Right renal pelvis (tissue), 4 donors: ENCODE measurements around the gene FAM237B. TPM values are rescaled to one million over a fixed set of nuclear protein-coding genes. Genes with fewer than 3 reads are reported as not detected.

Experiments used
- DNase-seq, 4 donors: peaks; one replicate each; pipeline ENCODE4 v3.0.0-alpha.2; 2013; ENCODE audit warnings: low read depth in 4 of 4, low spot score in 3 of 4, missing footprints in 1 of 4
- polyA plus RNA-seq, 4 donors: library from polyadenylated mRNA; unstranded; fragments of 120-200 nt; gene quantifications; one replicate each; pipeline ENCODE4 v1.2.1, GENCODE V29; 2013; ENCODE audit not compliant: insufficient read length in 4 of 4

Gene FAM237B
- polyA plus RNA-seq, 4 donors, result 0.30 to 0.90 (median 0.35) TPM

DNA sequence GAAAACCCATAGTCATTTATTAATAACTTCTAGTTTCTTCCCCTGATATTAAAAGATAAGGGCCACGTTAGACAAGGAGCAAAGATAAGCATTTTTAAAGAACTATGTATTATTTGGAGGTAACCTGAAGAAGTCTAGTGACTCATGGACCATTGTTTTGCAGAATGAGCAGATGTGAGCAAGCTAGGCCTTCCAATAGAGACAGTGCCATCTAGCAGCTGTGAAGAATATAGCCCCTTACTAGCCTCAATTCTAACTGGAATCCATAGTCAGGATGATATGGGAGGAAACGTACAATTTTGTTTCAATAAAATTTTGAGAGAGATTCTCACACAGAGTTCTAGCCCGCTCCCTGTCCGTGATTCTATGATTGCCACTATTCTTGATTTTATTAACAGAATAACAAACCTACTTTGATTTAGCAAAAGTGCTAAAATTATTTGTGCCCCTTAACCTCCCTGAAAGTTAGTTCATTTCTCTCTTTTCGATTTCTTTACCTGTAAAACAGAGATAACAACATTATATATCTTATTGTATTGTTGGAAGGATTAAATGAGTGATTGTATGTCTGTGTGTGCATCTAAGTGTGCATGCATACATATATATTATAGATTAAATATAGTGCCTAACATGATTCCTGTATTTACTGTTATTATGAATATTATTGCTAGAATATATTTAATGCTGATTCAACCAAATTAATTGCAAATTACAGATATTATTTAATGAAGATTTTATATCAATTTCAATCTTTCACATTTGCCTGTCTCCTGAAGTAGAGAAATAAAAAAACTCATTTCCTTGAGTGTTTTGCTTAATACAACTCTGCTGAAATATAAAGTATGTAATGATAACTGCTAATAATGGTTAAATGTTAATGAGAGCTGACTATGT lies 22.7 kb downstream of the FAM237B start:
- DNase-seq, result no peak

DNA sequence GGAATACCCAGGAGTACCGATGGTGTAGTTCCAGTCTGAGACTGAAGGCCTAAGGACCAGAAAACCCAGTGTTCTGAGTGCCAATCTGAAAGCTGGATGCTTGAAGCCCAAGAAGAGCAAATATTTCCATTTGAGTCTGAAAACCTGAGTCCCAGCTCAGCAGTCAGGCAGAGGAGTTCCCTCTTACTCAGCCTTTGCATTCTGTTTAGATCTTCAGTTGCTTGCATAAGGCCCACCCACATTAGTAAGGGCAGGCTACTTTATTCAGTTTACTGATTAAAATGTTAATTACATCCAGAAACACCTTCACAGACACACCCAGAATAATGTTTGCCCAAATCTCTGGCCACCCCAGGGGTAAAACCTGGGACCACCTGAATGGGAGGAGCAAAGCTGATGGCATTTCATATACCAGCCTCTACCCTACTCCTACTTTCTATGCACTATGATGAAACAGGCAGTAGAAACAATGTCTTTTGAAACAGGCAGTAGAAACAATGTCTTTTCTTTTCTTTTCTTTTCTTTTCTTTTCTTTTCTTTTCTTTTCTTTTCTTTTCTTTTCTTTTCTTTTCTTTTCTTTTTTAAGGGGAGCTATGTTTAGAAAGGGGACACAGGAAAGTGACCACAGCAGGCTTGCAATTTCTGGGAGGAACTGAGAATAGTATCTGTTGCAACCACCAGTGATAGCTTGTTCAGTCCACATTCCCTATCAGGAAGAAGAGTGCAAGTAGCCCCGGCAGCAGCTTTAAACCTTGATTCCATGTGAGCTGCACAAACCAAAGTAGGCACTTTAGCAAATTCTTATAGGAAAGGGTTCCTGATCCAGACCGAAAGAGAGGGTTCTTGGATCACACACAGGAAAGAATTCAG lies 30.6 kb downstream of the FAM237B start:
- no peak for DNase-seq

DNA sequence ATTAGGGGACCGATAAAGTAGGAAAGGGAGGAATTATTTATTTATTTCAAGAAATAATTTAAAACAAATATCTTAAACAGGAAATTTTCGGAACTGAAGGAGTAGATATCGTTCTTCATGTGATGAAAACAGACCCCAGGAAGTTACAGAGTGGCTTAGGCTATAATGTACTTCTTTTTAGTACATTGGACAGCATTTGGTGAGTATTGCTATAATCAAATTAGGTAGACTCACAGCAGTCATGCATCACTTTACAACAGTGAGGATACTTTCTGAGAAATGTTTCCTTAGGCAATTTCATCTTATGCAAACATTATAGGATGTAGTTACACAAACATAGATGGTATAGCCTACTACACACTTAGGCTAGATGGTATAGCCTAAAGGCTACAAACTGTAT lies 33.0 kb downstream of the FAM237B start:
- no peak for DNase-seq

DNA sequence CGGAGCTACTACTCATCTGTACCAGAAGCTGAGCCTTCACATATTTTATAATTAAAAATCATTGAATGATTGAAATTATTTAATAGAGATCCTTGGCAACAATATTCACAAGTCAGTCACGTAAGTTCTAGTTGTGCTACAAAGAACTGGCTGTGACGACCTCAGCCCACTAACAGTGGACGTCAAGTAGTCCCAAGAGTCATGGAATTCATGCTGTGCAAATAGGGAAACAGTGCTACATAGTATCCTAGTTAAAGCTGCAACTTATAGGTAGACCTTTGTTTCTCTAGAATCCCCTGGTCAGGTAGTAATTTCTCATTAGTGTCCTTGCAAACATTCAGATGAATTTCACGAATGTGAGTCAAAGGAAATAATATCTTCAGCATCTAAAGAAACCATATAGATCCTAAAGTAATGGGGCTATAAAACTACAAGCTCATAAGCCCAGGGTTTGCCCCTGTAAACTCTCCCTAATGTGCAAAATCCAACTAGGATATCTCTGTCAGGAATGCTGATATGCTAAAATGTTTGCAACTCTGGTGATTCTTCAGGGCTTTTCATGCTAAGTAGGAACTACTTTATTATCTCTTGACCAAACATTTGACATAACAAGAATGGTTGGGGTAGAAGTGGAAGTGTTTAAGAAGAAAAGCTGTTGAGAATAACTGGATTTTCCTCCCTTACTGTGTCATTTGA lies 44.9 kb downstream of the FAM237B start:
- no peak for DNase-seq

DNA sequence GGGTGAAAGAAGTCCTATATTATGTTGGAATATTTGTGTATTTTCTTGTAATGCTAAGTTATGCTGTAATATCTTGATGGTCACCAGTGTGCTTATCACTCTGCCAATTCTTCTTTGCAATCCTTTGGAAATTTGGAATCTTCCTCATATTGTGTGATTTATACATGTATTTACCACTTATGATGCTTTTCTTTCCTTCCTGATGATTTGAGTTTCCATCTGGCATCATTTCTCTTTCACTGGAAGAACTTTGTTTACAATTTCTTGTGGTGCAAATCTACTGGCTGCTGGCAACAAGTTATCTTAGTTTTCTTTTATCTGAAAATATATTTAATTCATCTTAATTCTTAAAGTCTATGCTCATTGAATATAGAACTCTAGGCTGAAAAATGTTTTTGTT lies 46.9 kb downstream of the FAM237B start:
- no peak for DNase-seq

DNA sequence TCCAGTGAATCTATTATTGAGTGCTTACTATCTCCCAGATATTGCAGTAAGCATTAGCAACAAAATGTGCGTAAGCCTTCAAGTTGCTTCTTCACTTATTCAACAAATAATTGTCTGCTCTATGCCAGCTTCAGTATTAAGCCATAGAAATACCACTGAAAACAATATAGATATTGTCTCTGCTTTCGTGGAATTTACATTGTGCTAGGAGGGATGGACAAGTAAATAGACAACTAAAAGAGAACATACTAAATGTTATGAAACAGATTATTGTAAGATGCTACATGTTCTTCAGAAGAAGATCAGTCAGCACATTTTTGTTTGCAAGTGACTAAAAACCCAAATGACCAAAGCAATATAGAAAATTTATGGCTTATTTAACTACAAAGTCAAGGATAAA lies 48.9 kb downstream of the FAM237B start:
- no peak for DNase-seq

DNA sequence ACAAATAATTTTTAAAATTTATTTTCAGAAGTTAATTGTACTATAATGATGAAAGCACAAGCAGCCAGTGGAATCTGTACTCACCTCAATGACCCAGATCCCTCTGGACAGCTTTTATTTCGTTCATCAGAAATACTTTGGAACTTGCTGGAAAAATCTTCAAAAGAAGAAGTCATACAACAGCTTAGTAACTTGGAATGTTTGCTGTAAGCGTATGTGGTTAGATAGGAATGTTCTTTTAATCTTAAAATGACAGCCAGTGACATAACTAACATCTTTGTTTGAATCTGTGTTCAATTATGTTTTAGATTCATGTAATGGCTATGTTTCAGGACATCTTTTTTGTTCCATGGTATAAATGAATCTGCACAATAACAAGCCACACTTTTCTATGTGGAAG lies 49.4 kb downstream of the FAM237B start:
- DNase-seq, result no peak

DNA sequence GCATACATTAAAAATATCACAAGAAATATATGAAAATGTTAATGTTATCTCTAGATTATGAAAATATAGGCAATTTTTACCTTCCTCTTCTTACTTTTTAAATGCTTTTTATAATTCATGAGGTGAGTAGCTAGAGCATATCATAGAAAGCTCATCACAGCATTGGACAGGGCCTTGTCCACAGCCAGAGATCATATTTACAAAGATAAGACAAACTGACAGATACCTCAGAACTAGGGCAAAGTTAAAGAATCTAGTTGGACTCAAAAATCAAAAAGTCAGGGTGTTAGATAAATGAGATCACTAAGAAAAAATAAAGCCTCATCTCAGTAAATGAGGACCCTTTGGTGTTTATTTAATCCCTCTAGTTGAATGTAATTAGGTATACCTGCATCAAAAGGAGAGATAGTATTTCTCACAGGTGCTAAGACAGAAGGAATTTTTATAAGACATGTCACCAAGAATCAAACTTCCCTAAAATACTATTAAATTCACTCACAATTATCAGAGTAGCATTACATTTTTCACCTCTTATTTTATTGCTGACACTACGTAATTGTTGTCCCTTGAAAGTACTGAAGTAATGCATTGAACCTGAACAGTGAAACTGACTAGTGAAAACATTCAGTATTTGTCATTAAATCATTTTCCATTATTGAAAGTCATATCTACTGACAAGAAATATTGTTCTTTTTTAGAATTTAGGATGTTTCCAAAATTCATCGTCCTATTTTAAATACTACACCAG lies 50.5 kb downstream of the FAM237B start:
- no peak for DNase-seq

DNA sequence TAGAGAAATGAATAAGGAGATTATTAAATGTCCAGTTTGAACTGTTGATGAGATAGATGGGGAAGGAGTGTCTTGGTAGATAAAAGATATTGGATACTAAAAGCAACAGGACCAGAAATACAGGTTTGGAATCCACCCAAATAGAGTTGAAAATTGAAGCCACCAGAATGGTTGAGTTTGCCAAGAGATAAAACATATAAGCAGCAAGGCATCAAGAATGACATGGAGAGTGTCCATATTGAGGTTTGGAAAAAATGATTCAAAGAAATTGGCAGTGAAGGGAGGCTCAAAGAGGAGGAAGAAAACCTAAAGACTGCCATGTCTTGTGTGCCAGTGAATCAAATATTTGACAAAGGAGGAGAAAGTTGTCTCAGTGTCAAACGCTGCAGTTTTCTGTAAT lies 51.9 kb downstream of the FAM237B start:
- no peak for DNase-seq

DNA sequence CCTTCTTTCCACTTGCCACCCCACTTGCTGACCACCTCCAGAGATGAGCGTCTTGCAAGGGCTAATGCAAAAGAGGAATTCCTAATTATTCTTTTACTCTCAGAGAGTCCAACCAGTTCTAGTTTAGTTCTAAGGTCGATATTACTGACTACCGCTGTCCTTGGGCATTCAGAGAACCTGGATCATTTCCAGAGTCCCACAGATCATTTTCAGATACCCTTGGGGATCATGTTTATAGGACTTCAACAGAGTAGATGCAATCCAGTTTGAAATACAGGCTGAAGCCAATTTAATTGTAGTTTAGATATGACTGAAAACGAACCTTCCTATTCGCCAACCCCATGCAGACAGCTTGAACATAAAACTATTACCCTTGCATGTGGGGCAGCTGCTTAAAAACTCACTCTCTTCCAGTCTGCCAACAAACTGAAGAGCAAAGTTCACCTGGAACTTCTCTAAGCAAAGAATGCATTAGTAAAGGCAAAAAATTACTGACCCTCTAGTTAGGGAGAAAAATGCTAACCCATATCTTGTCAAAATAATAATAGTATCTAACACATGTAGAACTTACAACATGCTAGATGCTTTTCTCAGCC lies 53.7 kb downstream of the FAM237B start:
- no peak for DNase-seq

DNA sequence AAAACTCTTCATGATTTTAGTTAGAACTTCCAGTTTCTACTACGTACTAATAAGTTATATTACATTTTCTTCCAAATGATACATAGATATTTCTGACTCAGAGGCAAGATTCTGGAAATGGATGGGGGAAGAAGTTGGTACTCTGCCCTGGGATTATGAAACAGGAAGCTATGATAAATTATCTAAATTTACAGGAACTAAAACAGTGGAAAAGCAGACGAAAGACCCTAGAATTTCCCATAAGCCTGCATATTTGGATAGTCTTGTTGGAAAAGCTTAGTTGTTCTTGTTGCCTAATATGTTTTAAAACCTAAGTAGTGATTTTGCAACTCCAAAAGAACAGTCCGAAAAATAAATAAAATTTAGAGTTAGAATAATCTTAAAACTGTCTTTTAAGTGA lies 54.3 kb downstream of the FAM237B start:
- DNase-seq, result no peak

Other genes starting within 250 kb of the FAM237B start
- gene STEAP1, start 166.8 kb downstream of the FAM237B start, polyA plus RNA-seq, result 10 to 100 TPM; 11.0 to 13.6 (median 11.2) TPM
- 10 to 100 TPM; 11.3 to 17.6 (median 12.0) TPM for gene STEAP2, start 109.6 kb downstream of the FAM237B start, polyA plus RNA-seq
- 10 to 100 TPM; 13.5 to 19.4 (median 15.6) TPM for gene CFAP69, start 76.1 kb downstream of the FAM237B start, polyA plus RNA-seq
- gene GTPBP10, start 25.4 kb upstream of the FAM237B start, polyA plus RNA-seq, result 10 to 100 TPM; 24.3 to 32.1 (median 29.5) TPM
- gene CLDN12, start 82.2 kb upstream of the FAM237B start, polyA plus RNA-seq, result 10 to 100 TPM; 43.4 to 54.2 (median 52.2) TPM
- not detected for gene PTTG1IP2, start 148.3 kb upstream of the FAM237B start, polyA plus RNA-seq